K562 (cell line): ENCODE measurements around the gene ELP5. TPM values are rescaled to one million over a fixed set of nuclear protein-coding genes. Genes with fewer than 3 reads are reported as not detected.

Experiments
- ATAC-seq: fragments of 200-7000 bp; cut with Tn5 transposase; 3 replicates; pipeline ENCODE4 v1.9.1; 2020; ENCODE audit warnings: moderate library complexity
- BruUV-seq: library from RNA; stranded (reverse); fragments of 400-500 nt; replicated peaks from 2 replicates; lab custom pipeline; 2021; lab: Mats Ljungman, UMichigan
- CTCF ChIA-PET: fragments of 300-600 bp; formaldehyde crosslinking; extraction: SDS; loops from one replicate; lab custom pipeline; 2021; ENCODE audit warnings: low intra/inter-chr PET ratio; lab: Yijun Ruan, JAX
- POLR2A ChIA-PET: fragments of 300-600, 350-650 bp; sonication (Branson Sonifier 250); formaldehyde crosslinking; extraction: SDS; loops from one replicate; lab custom pipeline; 2021; ENCODE audit warnings: antibody characterized with exemption, inconsistent platforms; lab: Yijun Ruan, JAX
- DNase-seq, 4 experiments: peaks; one replicate each; pipeline versions ENCODE4 v3.0.0 to v3.0.0-alpha.2; 2011 to 2018; ENCODE audit warnings: low spot score in 3 of 4, mixed read lengths in 3 of 4; ENCODE audit errors: extremely low read depth in 1 of 4
- FAIRE-seq: peaks from 2 replicates; lab custom pipeline; 2011; peaks lifted over from hg19 to GRCh38; lab: Jason Lieb, UNC
- H2AFZ ChIP-seq: 2 replicates; pipeline ENCODE4 v1.6.0; 2011; ENCODE audit warnings: low read depth, low read length, control low read depth, inconsistent platforms
- H3K27ac ChIP-seq: fragments of 200-600 bp; 3 replicates; pipeline ENCODE4 v1.8.0; 2011; ENCODE audit warnings: low read depth, mild to moderate bottlenecking, control low read depth, inconsistent platforms, low read length, moderate library complexity, mixed read lengths; ENCODE audit errors: extremely low read depth
- H3K27me3 ChIP-seq, 2 experiments: fragments of 300-600 bp in 1 of 2; 2 replicates in 1 of 2; 3 replicates in 1 of 2; pipeline versions ENCODE4 v1.6.0 to v1.8.0; 2011; ENCODE audit warnings: inconsistent platforms in 2 of 2, low read length in 2 of 2, mild to moderate bottlenecking in 1 of 2, mixed read lengths in 1 of 2, moderate library complexity in 1 of 2; ENCODE audit not compliant: control insufficient read depth in 2 of 2, insufficient read depth in 2 of 2
- H3K36me3 ChIP-seq: fragments of 300-600 bp; 3 replicates; pipeline ENCODE4 v1.8.0; 2011; ENCODE audit warnings: mild to moderate bottlenecking, low read length, inconsistent platforms; ENCODE audit not compliant: control insufficient read depth, insufficient read depth
- H3K4me1 ChIP-seq, 2 experiments: fragments of 200-600 bp in 1 of 2; replicated peaks in 1 of 2; 2 replicates in 1 of 2; 3 replicates in 1 of 2; pipeline versions ENCODE4 v1.5.1 to v1.8.0; 2011; ENCODE audit warnings: inconsistent platforms in 2 of 2, low read length in 2 of 2, mild to moderate bottlenecking in 1 of 2, mixed read lengths in 1 of 2, moderate library complexity in 1 of 2; ENCODE audit not compliant: control insufficient read depth in 2 of 2, insufficient read depth in 2 of 2
- H3K4me2 ChIP-seq: 2 replicates; pipeline ENCODE4 v1.6.1; 2011; ENCODE audit warnings: low read length, control low read depth, inconsistent platforms, mixed read lengths; ENCODE audit not compliant: insufficient read depth
- H3K4me3 ChIP-seq: fragments of 200-600 bp; sonication (generic), shearing (Covaris generic); 2 replicates; pipeline ENCODE4 v1.5.1; 2016; ENCODE audit warnings: control low read depth, inconsistent platforms
- H3K79me2 ChIP-seq: fragments of 200-600 bp; 3 replicates; pipeline ENCODE4 v1.8.0; 2011; ENCODE audit warnings: low read length, inconsistent platforms; ENCODE audit not compliant: control insufficient read depth, insufficient read depth
- H3K9ac ChIP-seq, 2 experiments: 2 replicates each; pipeline versions ENCODE4 v1.6.0 to v1.6.1; 2011; ENCODE audit warnings: low read depth in 2 of 2, low read length in 2 of 2, control low read depth in 1 of 2, inconsistent platforms in 1 of 2, mild to moderate bottlenecking in 1 of 2, mixed read lengths in 1 of 2; ENCODE audit not compliant: insufficient read depth in 1 of 2
- H3K9me1 ChIP-seq: one replicate; pipeline ENCODE4 v1.6.0; 2011; ENCODE audit warnings: inconsistent platforms, mild to moderate bottlenecking, low read length, moderate library complexity; ENCODE audit not compliant: control insufficient read depth, insufficient read depth
- H3K9me3 ChIP-seq: replicated peaks from 2 replicates; pipeline ENCODE4 v1.5.1; 2011; ENCODE audit warnings: low read depth, low read length, inconsistent platforms; ENCODE audit not compliant: control insufficient read depth, insufficient read depth
- H4K20me1 ChIP-seq: replicated peaks from 2 replicates; pipeline ENCODE4 v1.6.1; 2011; ENCODE audit warnings: low read length, inconsistent platforms, mixed read lengths; ENCODE audit not compliant: control insufficient read depth, insufficient read depth
- HMG20A ChIP-seq: fragments of 450-650 bp; formaldehyde crosslinking; conservative IDR thresholded peaks from 2 replicates; pipeline ENCODE4 v1.4.0; 2020; ENCODE audit warnings: mild to moderate bottlenecking, mixed read lengths
- PCBP1 ChIP-seq: fragments of 200-400 bp; formaldehyde crosslinking; IDR thresholded peaks from 2 replicates; pipeline ENCODE4 v1.6.1; 2018; ENCODE audit warnings: mild to moderate bottlenecking, low read depth, low read length; ENCODE audit not compliant: poor library complexity, severe bottlenecking
- SRSF7 ChIP-seq: fragments of 200-400 bp; formaldehyde crosslinking; optimal IDR thresholded peaks from 2 replicates; pipeline ENCODE3; 2017; ENCODE audit warnings: mild to moderate bottlenecking, low read depth, low read length
- TAF9B ChIP-seq: fragments of 450-650 bp; IDR thresholded peaks from 2 replicates; pipeline ENCODE4 v1.6.1; 2018; ENCODE audit warnings: mild to moderate bottlenecking; ENCODE audit not compliant: partially characterized antibody
- ZNF121 ChIP-seq: sonication (generic); formaldehyde crosslinking; conservative IDR thresholded peaks from 2 replicates; pipeline ENCODE4 v1.8.0; 2022; ENCODE audit warnings: missing genetic modification reagents
- ZSCAN29 ChIP-seq: fragments of 450-650 bp; IDR thresholded peaks from 2 replicates; pipeline ENCODE4 v1.6.1; 2017
- whole genome bisulfite sequencing: fragments of 100-300 bp; shearing (Covaris generic); methylation state at CpG from one replicate; pipeline ENCODE4 v1.1.6; 2016; ENCODE audit warnings: low coverage, mixed read lengths; ENCODE audit not compliant: insufficient coverage; ENCODE audit errors: missing lambda C conversion rate; 5-methylcytosine and 5-hydroxymethylcytosine counted together
- in situ Hi-C: fragments of 300-500 bp; cut with MboI; formaldehyde crosslinking; loops from 4 replicates; pipeline ENCODE4 v1.15.0; 2018; ENCODE audit warnings: inconsistent platforms, mixed read lengths
- intact Hi-C: fragments of 100-400 bp; cut with micrococcal nuclease; formaldehyde crosslinking; loops from 2 replicates; pipeline ENCODE4 v1.14.2; 2022
- polyA plus RNA-seq, 8 experiments: library from polyadenylated mRNA; depleted of rRNA in 4 of 8; stranded (reverse) in 5 of 8; unstranded in 3 of 8; fragments of >200 nt; fragmentation: Nextera tagmentation in 2 of 8; fragmentation: Illumina TruSeq in 1 of 8; extraction: Ambion mirVana in 2 of 8; extraction: Trizol in 1 of 8; gene quantifications; 2 replicates each; pipeline versions ENCODE4 v1.2.1 to v1.2.3, GENCODE V29; 2011 to 2014; ENCODE audit warnings: inconsistent platforms in 1 of 8, missing spikeins in 1 of 8
- total RNA-seq, 7 experiments: library from RNA; depleted of rRNA in 6 of 7; stranded (reverse); fragments of >200 nt in 6 of 7; fragmentation: Illumina TruSeq in 2 of 7; extraction: Trizol in 2 of 7; gene quantifications; 2 replicates each; pipeline versions ENCODE4 v1.2.1 to v1.2.3, GENCODE V29; 2011 to 2021; ENCODE audit warnings: low replicate concordance in 1 of 7
- TF ChIP-seq, protein P1 (sequence below): fragments of 250-450 bp; sonication (Bioruptor Pico); IDR thresholded peaks from 2 replicates; pipeline ENCODE4 v1.4.0; 2020

ELP5 gene
- total and polyA plus RNA-seq, 9 of the 15 experiments (the other 6 are each of a cell fraction or from before 2014, with no cell fraction given): 25.7 to 77.9 (median 52.9) TPM

DNA sequence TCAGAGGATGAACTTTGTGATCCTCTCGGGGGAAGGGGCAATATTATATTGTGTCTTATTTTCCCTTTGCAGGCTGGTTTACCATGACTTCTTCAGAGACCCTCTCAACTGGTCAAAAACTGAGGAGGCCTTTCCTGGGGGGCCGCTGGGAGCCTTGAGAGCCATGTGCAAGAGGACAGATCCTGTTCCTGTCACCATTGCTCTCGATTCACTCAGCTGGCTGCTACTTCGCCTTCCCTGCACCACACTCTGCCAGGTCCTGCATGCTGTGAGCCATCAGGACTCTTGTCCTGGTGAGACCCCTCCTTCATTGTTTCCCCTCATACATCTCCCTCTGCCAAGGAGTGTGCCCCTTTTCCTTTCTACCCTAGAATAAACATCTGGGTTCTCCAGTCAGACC lies 2.5 kb downstream of the ELP5 start:
- 98% methylated on average over 4 of the region's 4 CpGs for WGBS
- no peaks in the 10 kb centered on the region for H3K9me3 ChIP-seq
- ATAC-seq (no peak), DNase-seq (no peak), FAIRE-seq (no peak)
- no TSS peak for BruUV-seq
- no peaks in the 10 kb centered on the region for H3K27me3 ChIP-seq
- H3K36me3 ChIP-seq: peaks cover 54% of the 10 kb centered on the region; the same call in 2 of the 3 replicates
- peaks cover 36% of the 10 kb centered on the region for H3K79me2 ChIP-seq
- no peak overlapping the region for H3K9ac ChIP-seq
- TF ChIP-seq ZSCAN29 (no peak), HMG20A (CRISPR knock-in tag) (no peak), PCBP1 (no peak), ZNF121 (no peak), SRSF7 (no peak), TAF9B (no peak)
- TF ChIP-seq, protein P1, sequence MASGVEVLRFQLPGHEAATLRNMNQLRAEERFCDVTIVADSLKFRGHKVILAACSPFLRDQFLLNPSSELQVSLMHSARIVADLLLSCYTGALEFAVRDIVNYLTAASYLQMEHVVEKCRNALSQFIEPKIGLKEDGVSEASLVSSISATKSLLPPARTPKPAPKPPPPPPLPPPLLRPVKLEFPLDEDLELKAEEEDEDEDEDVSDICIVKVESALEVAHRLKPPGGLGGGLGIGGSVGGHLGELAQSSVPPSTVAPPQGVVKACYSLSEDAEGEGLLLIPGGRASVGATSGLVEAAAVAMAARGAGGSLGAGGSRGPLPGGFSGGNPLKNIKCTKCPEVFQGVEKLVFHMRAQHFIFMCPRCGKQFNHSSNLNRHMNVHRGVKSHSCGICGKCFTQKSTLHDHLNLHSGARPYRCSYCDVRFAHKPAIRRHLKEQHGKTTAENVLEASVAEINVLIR (CRISPR knock-in tag): no peak
- no peak overlapping the region for H3K4me2 ChIP-seq
- in situ Hi-C loops (no loop called here), intact Hi-C loops (no loop called here)
- H3K27ac ChIP-seq: no peak overlapping the region
- H3K4me1 ChIP-seq: peaks cover 5 to 11% of the 10 kb centered on the region in 2 experiments; a peak in 4 of 5 replicates
- POLR2A ChIA-PET: interaction anchor here (0.6 to 2.0 kb wide), 4 partner anchors 10 to 77 kb away, joined by 3 to 8 read pairs (median 4); partner anchors contain the start of gene SLC2A4
- H2AFZ ChIP-seq: no peak overlapping the region
- H3K9me1 ChIP-seq: no peaks in the 10 kb centered on the region
- CTCF ChIA-PET: no interaction called here
- H4K20me1 ChIP-seq: no peaks in the 10 kb centered on the region
- H3K4me3 ChIP-seq: no peak overlapping the region
